Forelimb muscle (tissue), 1 donor: ENCODE measurements around the gene CDKN2AIPNL. TPM values are rescaled to one million over a fixed set of nuclear protein-coding genes. Genes with fewer than 3 reads are reported as not detected.
"Not testable (repeated sequence)": the region's sequence is repeated elsewhere in the genome, so short reads cannot be mapped to it uniquely, and the experiment has no call there.

Experiments
- DNase-seq: peaks from one replicate; pipeline ENCODE4 v3.0.0-alpha.2; 2013; ENCODE audit warnings: low read depth
- polyA plus RNA-seq: library from polyadenylated mRNA; unstranded; fragments of 120-200 nt; gene quantifications from one replicate; pipeline ENCODE4 v1.2.1, GENCODE V29; 2013; ENCODE audit not compliant: insufficient read length

CDKN2AIPNL gene
- polyA plus RNA-seq, 1 donor: 24.6 TPM

DNA sequence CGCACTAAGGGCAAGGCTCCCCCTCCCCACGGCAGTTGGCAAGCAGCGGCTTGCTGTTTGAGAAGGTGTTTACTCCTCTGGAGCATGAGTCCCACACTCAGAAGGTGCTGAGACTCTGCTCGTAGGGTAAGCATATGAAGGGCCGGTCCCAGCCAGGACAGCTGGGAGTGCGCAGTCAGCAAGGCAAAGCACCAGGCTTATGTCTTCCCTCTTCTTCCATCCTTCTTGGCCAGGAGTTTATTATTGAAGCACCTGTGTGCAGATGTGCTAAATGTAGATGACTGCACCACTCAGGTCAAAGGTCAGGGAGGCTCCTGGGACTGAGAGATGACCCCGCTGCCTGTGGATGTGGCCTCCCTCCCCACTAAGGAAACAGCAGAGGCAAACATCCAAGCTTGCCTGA, 27.0 kb upstream of the CDKN2AIPNL start:
- DNase-seq: no peak

DNA sequence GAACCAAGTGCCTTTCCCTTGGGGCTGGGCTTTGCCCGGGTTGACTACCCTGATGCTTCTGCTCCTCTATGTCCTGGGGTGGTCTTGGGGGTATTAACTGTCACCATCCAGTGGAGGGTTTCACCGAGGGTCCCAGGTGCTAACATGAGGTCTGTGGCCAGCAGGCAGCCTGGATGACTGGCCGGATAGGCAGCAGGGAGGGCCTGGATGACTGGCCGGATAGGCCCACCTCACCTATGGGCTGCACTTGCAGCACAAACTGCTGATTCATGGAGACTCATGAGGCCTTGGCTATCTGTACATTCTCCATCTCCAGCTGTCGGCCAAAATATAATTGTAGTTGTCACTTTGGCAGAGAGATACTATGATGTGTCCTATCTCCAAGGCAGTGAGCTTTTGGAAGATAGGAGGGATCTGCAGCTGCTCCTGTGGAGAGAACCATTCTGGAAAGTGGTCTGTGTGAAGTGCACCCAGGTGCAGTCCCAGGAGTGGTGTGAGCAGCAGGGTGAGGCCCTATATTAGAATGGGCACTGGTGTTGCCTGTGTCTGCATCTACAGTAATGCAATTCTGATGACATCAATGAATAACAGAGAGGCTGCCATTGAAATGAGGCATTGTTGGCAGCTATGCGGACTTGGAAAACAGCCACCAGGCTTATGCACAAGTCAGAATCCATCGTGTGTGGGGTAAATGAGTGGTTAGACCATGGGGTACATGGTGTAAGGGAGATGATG, 26.3 kb upstream of the CDKN2AIPNL start:
- no peak for DNase-seq

DNA sequence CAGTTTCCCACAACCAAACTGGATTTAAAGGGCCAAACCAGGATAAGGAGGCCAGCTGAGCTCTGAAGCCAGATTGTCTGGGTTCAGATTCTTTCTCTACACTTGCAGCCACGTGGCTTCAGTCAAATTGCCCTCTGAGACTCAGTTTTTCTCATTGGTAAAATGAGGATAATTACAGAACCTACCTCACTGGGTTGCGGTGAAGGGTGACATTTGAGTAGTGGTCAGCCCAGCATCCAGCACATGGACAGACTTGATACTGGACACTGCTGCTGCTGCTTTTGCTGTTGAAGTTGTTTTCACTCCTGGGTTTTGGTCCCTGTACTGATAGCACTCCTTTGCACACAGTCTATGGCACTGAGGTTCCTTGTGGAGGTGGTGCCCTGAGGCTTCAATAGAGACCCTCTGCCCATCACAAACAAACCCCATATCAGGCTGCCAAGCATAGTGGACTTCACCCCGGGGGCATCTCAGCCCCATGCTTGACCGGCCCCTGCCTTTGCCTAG, 25.7 kb upstream of the CDKN2AIPNL start:
- no peak for DNase-seq

DNA sequence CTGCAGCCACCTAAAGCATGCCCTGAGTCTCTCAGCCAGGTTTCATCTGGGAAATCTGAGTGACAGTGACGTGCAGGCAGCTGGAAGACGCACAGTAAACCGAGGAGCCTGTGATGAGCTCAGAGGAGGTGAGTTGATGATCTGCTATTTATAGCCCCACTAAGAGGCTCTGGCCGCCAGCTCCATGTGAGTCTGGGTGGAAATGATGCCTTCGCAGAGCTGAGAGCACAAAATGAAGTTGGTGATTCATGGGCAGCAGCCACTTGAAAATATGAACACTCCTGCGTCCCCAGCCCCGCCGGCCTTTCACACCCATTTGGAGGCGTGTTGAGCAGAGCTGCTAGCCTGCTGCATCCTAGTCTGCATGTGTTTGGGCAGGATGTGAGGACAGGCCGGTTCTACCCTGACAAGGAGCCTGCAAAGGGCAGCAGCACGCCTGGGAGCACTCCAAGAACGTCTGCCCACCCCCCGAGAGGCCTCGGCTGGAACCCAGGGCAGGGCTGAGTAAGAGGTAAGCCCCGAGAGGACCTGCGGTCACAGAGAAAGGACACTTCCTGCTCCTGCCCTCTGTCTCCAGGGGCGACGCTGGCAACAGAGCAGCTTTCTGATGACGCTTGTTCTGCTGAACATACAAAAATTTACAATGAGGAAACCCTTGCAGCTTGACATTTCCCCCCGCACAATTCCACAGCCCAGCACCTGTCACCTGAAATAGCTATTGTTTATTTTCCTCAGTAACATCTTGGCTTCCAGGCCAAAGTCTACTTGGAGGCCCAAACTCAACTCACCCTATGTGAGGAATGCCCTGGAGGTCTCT, 25.1 kb upstream of the CDKN2AIPNL start:
- no peak for DNase-seq

DNA sequence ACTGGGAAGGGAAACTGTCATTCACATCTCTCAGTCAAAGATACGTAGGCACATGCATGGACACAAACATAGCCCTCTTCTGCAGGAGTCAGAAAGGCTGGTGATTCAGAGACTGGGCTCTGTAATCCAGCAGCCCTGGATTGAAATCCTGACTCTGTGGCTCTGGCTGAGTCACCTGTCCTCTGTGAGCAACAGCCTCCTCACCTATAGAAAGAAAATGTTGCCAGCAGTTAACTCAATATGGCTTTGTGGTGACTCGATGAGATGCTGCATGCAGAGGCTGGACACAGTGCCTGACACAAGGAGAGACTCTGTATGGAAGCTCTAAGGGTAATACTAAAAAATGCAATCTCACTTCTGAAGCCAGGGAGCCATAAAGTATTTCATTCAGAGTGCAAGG, 23.9 kb upstream of the CDKN2AIPNL start:
- no peak for DNase-seq

DNA sequence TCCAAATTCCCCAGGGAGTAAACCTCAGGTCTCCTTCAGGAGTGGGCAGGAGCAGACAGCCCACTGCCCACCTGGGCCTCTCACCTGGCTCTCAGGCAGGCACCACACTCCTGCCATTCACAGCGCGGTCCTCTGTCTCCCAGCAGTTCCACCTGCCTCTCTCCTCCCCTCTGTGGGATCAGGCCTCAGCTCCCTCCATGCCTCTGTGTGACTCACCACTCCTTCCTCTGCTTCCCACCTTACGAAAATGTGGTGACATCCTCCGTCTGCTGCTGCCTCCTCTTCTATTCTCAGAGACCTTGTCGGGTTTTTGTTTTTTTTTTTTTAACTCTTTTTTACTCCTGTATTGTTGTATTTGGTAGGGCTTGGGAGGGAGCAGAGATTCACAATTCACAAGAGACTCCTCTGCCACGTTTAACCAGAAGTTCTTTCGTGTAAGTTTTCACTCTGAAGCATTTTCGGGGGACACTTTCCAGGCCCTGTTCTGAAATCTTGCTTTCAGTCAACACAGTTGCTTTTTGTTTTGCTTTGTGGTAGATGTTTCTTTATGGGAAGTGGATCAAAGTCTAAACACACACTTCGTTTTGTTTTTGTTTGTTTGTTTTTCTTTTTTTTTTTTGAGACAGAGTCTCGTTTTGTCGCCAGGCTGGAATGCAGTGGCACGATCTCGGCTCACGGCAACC, 21.1 kb upstream of the CDKN2AIPNL start:
- DNase-seq: no peak

DNA sequence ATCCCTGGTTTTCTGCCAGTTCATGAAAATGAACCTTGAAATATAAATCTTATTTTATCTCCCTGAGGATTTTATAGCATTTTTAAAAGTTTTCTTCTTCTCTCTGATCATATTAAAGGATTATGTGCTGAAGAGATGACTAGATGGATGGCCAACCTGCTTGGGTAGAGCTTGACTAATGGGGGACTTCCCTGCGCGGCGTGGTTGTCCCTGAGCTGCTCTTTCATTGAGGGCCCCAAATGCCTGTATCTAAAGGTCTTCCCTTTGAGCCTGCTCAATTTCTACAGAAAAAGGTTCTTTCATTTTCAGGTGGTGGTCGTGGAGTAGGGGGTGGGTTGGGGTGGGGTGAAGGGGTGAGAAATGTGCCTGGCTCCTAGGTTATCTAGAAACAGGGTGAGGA, 20.5 kb upstream of the CDKN2AIPNL start:
- no peak for DNase-seq

DNA sequence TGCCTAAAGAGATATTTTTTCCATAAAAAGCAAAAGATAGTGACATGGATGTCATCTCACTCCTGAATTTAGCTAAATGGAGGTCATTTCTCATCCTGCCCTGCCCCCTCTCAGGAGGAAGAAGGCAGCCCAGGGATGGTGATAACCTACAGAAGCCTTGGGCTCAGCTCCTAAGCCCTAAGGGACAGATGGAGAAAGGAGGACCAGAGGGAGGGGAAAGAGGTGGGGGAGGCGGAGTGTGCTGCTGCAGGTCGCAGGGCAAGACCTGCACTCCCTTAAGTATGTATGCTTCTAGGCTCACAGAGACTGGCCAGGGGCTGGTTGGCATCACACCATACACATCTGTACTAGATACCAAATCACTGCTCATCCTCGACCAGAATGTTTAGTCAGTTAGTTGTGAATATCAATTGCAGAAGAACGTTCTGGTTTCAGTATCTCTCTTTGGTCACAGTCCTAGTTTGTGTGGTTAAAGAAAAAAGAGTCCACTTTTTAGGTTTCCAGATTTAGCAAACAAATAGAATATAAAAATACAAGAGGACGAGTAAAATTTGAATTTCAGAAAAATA, 18.4 kb upstream of the CDKN2AIPNL start:
- no peak for DNase-seq

DNA sequence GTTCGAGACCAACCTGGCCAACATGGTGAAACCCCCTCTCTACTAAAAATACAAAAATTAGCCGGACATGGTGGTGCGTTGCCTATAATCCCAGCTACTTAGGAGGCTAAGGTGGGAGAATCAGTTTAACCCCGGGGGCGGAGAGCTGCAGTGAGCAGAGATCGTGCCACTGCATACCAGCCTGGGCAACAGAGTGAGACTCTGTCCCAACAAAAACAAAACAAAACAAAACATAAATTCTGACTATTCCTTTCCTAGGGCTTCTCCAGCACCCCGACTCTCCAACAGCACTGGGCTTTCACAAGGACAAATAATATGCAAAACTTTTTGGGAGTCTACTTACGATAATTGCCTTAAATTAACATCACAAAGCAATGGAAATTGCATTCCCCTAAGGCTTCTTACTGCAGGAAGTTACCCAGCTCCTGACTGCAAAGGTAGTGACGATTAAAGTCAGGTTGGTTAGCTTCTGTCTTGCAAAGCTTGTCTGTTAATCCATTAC, 15.9 kb upstream of the CDKN2AIPNL start:
- DNase-seq: no peak

DNA sequence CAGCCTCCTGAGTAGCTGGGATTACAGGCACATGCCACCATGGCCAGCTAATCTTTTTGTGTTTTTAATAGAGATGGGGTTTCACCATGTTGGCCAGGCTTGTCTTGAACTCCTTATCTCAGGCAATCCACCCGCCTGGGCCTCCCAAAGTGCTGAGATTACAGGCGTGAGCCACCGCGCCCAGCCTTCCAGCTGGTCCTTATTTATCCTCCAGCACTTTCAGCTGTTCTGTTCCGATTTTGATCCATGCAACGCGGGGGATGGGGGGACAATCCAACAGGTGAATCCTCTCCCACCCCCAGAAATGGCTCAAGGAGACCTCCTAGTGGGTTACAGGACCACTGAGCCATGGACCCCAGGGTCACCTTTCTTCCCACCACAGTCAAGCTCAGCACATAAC, 14.7 kb upstream of the CDKN2AIPNL start:
- DNase-seq: no peak

DNA sequence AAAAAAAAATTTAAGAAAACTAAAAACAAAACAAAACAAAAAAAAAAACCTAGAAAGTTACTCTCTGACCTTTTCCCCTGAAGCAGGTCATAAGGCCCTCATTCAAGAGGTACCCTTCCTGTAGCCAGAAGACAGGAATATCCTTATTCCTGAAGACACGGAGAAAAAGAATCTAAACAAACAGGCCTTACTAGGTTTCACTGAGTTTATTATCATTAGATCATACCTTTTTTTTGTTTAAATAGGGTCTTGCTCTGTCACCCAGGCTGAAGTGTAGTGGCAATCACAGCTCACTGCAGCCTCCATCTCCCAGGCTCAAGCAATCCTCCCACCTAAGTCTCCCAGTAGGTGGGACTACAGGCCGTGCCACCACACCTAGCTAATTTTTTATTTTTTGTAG, 11.7 kb upstream of the CDKN2AIPNL start:
- DNase-seq: no peak

DNA sequence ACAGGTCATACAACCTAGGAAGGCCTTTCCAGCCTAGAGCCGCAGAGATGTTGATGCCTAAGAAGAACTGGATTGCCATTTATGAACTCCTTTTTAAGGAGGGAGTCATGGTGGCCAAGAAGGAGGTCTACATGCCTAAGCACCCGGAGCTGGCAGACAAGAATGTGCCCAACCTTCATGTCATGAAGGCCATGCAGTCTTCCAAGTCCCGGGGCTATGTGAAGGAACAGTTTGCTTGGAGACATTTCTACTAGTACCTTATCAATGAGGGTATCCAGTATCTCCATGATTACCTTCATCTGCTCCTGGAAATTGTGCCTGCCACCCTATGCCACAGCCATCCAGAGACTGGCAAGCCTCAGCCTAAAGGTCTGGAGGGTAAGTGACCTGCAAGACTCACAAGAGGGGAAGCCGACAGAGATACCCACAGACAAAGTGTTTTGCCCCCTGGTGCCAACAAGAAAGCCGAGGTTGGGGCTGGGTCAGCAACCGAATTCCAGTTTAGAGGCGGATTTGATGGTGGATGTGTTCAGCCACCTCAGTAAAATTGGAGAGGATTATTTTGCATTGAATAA, 11.2 kb upstream of the CDKN2AIPNL start:
- no peak for DNase-seq

DNA sequence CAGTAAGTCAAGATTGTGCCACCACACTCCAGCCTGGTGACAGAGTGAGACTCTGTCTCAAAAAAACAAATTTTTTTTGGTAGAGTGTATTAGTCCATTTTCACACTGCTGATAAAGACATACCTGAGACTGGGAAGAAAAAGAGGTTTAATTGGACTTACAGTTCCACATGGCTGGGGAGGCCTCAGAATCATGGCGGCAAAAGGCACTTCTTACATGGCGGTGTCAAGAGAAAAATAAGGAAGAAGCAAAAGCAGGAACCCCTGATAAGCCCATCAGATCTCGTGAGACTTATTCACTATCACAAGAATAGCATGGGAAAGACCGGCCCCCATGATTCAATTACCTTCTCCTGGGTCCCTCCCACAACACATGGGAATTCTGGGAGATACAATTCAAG, 9.4 kb upstream of the CDKN2AIPNL start:
- DNase-seq: not testable (repeated sequence)

DNA sequence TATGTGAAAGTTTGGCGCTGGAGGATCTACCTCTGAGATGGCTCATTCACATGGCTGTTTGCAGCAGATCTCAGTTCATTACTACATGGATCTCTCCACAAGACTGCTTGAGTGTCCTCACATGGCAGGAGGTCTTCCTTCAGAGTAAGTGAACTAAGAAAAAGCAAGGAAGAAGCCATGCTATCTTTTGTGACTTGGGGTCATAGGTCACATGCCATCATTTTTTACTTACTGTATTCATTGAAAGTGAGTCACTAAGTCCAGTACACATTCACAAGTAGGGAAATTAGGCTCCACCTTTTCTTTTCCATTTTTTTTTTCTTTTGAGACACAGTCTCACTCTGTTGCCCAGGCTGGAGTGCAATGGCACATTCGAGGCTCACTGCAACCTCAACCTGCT, 8.7 kb upstream of the CDKN2AIPNL start:
- DNase-seq: no peak

DNA sequence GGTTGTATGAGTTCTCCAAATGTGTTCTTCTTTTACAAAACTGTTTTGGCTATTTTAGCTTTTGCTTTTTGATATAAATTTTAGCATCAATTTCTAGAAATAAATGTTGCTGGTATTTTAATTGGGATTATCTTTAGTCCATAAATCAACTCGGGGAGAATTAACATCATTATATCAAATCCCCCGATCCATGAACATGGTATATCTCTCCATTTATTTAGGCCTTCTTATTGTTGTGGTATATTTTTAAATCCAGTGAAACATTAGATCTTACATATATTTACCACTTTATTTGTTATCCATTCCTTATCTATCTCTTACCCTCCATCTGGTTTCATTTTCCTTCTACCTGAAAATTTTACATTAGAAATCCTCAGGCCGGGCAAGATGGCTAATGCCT, 7.3 kb upstream of the CDKN2AIPNL start:
- no peak for DNase-seq

DNA sequence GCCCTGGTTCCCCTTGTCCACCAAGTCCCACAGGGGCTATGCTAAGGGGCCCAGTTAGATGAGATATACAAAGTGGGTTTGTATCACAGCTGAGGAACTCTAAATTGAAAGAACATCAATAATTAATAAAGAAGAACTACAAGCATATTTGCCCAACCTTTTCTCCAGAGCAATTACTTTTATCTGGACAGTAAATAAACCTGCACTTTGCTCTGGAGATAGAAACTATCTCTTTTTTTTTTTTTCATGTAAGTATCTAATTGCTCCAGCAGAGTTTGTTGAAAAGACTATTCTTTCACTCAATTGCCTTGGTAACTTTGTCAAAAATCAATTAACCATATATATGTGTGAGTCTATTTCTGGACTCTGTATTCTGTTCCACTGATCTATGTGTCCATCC, 6.0 kb upstream of the CDKN2AIPNL start:
- DNase-seq: no peak

DNA sequence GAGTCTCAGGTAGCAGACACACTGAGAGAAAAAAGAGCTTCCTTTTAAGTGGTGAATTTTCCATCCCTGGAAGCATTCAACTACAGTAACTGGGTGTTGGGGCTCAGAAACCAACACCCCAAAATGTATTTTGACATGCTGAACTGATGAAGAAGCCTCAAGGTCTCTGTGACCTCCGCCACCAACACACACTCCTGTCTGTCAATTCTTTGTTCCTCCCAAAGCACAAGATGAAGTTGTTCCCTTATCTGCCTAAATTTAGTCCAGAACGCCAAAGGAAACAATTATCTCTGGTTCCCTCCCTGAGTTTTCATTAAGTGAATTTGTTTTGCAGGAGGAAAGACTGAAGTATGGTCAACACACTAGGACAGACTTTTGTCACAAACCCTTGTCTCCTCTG, 1.4 kb upstream of the CDKN2AIPNL start:
- no peak for DNase-seq

DNA sequence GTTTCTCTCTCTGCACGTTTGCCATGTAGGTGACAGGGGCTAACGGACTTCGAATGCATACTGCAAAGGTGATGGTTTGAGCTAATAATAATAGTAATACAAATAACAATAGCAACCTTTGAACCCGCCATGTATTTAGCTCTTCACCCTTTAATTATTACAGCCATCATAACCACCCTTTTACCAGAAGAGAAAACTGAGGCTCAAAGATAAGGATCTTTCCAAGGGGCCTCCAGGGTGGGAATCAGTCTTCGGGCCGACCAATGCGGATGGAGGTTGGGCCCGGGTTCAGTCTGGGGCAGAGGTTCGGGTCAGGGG, 494 bp downstream of the CDKN2AIPNL start:
- no peak for DNase-seq

DNA sequence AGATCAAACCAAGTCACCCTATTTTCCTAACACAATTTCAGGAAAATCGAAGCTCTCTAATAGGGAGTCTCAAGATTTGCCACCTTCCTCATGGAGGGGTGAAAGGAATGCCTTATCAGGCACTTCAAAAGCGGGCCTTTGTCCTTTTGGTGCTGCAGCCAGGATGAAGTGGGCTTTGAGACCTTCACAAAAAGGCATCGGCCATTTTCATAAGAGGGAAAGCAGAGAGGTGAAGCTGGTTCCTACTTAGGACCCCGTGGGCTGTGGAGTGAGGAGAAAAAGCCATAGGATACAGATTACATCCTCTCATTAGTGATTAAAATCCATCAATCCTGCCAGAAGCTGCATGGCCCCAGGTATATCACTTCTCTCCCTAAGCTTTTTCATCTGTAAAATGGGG, 859 bp downstream of the CDKN2AIPNL start:
- no peak for DNase-seq

DNA sequence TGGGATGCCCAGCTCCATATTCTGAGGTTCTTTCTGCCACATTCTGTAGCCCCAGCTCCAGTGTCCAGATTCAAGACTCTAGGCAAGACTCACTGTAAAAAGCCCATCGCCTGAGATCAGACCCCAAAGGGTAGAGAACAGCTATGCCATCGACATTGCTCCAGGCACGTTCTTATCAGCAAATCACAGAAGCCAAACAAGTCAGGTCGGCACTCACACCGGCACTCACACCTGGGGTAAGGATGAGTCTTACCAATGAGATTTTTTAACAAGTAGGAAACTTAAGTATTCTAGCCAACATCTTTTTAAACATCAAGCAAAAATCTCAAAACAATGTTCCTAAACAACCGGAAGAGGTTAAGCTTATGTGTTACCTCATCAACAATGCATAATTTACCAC, 2.4 kb downstream of the CDKN2AIPNL start:
- no peak for DNase-seq

DNA sequence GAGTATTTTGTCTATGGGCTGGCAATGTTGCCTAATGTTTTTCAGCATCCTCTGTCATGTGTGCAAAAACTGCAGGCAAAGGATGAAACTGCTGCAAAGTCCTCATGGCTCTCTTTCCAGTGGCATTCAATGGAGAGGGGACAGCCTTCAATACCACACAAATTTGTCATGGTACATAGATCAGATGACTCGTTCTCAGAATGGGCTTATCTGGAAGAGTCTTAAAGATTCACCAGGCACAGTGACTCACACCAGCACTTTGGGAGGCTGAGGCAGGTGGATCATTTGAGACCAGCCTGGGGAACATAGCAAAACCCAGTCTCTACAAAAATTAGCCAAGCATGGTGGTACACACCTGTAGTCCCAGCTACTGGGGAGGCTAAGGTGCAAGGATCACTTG, 5.3 kb downstream of the CDKN2AIPNL start:
- DNase-seq: no peak

DNA sequence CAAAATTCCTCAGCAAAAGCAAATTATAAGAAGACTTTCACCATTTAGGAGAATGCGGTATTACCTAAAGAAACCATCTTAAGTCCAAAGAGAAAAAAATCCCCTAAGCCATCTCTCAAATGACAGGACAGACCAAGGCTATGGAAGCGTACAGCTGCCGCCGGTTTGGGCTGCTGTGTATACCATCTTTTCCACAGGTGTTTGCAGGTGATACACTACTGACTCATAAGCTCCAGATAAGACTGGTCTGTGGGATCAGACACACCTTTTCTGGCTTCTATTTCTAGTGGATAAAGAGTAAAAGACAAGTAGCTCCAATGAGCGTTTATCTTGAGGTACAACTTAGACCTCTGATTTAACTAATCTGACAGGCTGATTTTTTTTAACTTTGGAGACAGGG, 7.7 kb downstream of the CDKN2AIPNL start:
- DNase-seq: no peak
